WTC11 (cell line): Measurements from ENCODE around the gene ATP5F1A. TPM values are rescaled to one million over a fixed set of nuclear protein-coding genes. Genes with fewer than 3 reads are reported as not detected.

Experiments used
- ATAC-seq: fragments of 200-7000 bp; cut with Tn5 transposase; 2 replicates; pipeline ENCODE4 v1.10.0; 2021; ENCODE audit warnings: mild to moderate bottlenecking, moderate library complexity
- CTCF ChIA-PET: fragments of 300-600 bp; sonication (Branson Sonifier 250); formaldehyde crosslinking; loops from one replicate; lab custom pipeline; 2021; ENCODE audit warnings: antibody characterized with exemption; lab: Charles Lee
- POLR2A ChIA-PET: fragments of 350-600 bp; sonication (Branson Sonifier 250); formaldehyde crosslinking; loops from one replicate; lab custom pipeline; 2021; ENCODE audit warnings: antibody characterized with exemption; lab: Charles Lee
- DNase-seq: peaks from one replicate; pipeline ENCODE4 v3.0.0; 2021; ENCODE audit warnings: low spot score
- H3K27ac Mint-ChIP-seq: 2 replicates; pipeline ENCODE4 v1.8.0; 2021; ENCODE audit warnings: mixed read lengths
- H3K27me3 Mint-ChIP-seq: 2 replicates; pipeline ENCODE4 v1.8.0; 2021; ENCODE audit warnings: low read depth, mild to moderate bottlenecking, moderate library complexity, mixed read lengths
- H3K36me3 Mint-ChIP-seq: 2 replicates; pipeline ENCODE4 v1.8.0; 2021; ENCODE audit warnings: mixed read lengths
- H3K4me1 Mint-ChIP-seq: 2 replicates; pipeline ENCODE4 v1.8.0; 2022; ENCODE audit warnings: mixed read lengths
- H3K4me3 Mint-ChIP-seq: 2 replicates; pipeline ENCODE4 v1.8.0; 2021; ENCODE audit warnings: mild to moderate bottlenecking, moderate library complexity, mixed read lengths
- H3K9me3 Mint-ChIP-seq: 2 replicates; pipeline ENCODE4 v1.8.0; 2021; ENCODE audit warnings: mixed read lengths
- ATF2 ChIP-seq: sonication (generic); formaldehyde crosslinking; IDR thresholded peaks from 2 replicates; pipeline ENCODE4 v1.8.1; 2022; ENCODE audit warnings: low read depth, missing genetic modification reagents, borderline replicate concordance
- ATF3 ChIP-seq: sonication (generic); formaldehyde crosslinking; conservative IDR thresholded peaks from 2 replicates; pipeline ENCODE4 v1.8.1; 2022; ENCODE audit warnings: mild to moderate bottlenecking, missing genetic modification reagents
- CDX4 ChIP-seq: fragments of 250-450 bp; sonication (Bioruptor Pico); IDR thresholded peaks from 2 replicates; pipeline ENCODE4 v1.9.0; 2021; ENCODE audit warnings: moderate library complexity, mild to moderate bottlenecking, inconsistent platforms, borderline replicate concordance
- CREB1 ChIP-seq: sonication (generic); formaldehyde crosslinking; IDR thresholded peaks from 2 replicates; pipeline ENCODE4 v1.8.0; 2023; ENCODE audit warnings: mild to moderate bottlenecking, missing genetic modification reagents
- E2F4 ChIP-seq: sonication (generic); formaldehyde crosslinking; IDR thresholded peaks from 2 replicates; pipeline ENCODE4 v1.8.1; 2022; ENCODE audit warnings: low read depth, mild to moderate bottlenecking, moderate library complexity, missing genetic modification reagents, borderline replicate concordance
- ESRRA ChIP-seq: sonication (generic); formaldehyde crosslinking; IDR thresholded peaks from 2 replicates; pipeline ENCODE4 v1.8.1; 2022; ENCODE audit warnings: mild to moderate bottlenecking, missing genetic modification reagents, borderline replicate concordance
- JAZF1 ChIP-seq: fragments of 250-450 bp; sonication (Bioruptor Pico); IDR thresholded peaks from 2 replicates; pipeline ENCODE4 v1.9.0; 2021; ENCODE audit warnings: moderate library complexity, mild to moderate bottlenecking, inconsistent platforms
- JUN ChIP-seq: sonication (generic); formaldehyde crosslinking; IDR thresholded peaks from 2 replicates; pipeline ENCODE4 v1.8.0; 2023; ENCODE audit warnings: mild to moderate bottlenecking, missing genetic modification reagents
- MAX ChIP-seq: sonication (generic); formaldehyde crosslinking; IDR thresholded peaks from 2 replicates; pipeline ENCODE4 v1.8.0; 2022; ENCODE audit warnings: mild to moderate bottlenecking, missing genetic modification reagents
- NR1H2 ChIP-seq: sonication (generic); formaldehyde crosslinking; IDR thresholded peaks from 2 replicates; pipeline ENCODE4 v1.9.0; 2021; ENCODE audit warnings: mild to moderate bottlenecking, moderate library complexity, missing genetic modification reagents
- RORB ChIP-seq: fragments of 250-450 bp; sonication (Bioruptor Pico); IDR thresholded peaks from 2 replicates; pipeline ENCODE4 v1.9.0; 2021; ENCODE audit warnings: mild to moderate bottlenecking
- USF2 ChIP-seq: sonication (generic); formaldehyde crosslinking; IDR thresholded peaks from 2 replicates; pipeline ENCODE4 v1.8.1; 2023; ENCODE audit warnings: mild to moderate bottlenecking, missing genetic modification reagents, moderate library complexity
- ZNF263 ChIP-seq: sonication (generic); formaldehyde crosslinking; IDR thresholded peaks from 2 replicates; pipeline ENCODE4 v1.8.1; 2022; ENCODE audit warnings: low read depth, mild to moderate bottlenecking, moderate library complexity, missing genetic modification reagents
- ZNF281 ChIP-seq: sonication (generic); formaldehyde crosslinking; IDR thresholded peaks from 2 replicates; pipeline ENCODE4 v1.8.0; 2023; ENCODE audit warnings: mild to moderate bottlenecking, missing genetic modification reagents
- ZNF416 ChIP-seq: fragments of 250-450 bp; sonication (Bioruptor Pico); IDR thresholded peaks from 2 replicates; pipeline ENCODE4 v1.9.0; 2021; ENCODE audit warnings: mild to moderate bottlenecking, inconsistent platforms
- ZNF671 ChIP-seq: fragments of 250-450 bp; sonication (Bioruptor Pico); IDR thresholded peaks from 2 replicates; pipeline ENCODE4 v1.8.0; 2021; ENCODE audit warnings: mild to moderate bottlenecking
- total RNA-seq: library from RNA; stranded (reverse); gene quantifications from 3 replicates; pipeline ENCODE4 v1.2.3, GENCODE V29; 2021

Gene ATP5F1A
- total RNA-seq, 1 experiment from 2014 or later = 825 TPM

GRCh38 chr18:46060359-46060841 is 37.7 kb downstream of the ATP5F1A start (continued):
- no peak for TF ChIP-seq USF2 (CRISPR knock-in tag)
- TF ChIP-seq JAZF1 (CRISPR knock-in tag) = no peak
- no peak for TF ChIP-seq E2F4
- TF ChIP-seq CDX4 = no peak
- TF ChIP-seq CREB1 = no peak
- no peak for TF ChIP-seq MAX (CRISPR knock-in tag)
- TF ChIP-seq ESRRA = no peak
- no peak for TF ChIP-seq ATF2
- no peak for TF ChIP-seq ZNF671 (CRISPR knock-in tag)
- no peak for TF ChIP-seq NR1H2
- TF ChIP-seq ATF3 = no peak
- TF ChIP-seq JUN = no peak

GRCh38 chr18:46055838-46056230 is 42.3 kb downstream of the ATP5F1A start:
- Mint-ChIP-seq H3K4me1 (no peaks in the 10 kb centered on the region), H3K9me3 (no peaks in the 10 kb centered on the region), H3K36me3 (no peaks in the 10 kb centered on the region), H3K27ac (no peak overlapping the region), H3K4me3 (no peak overlapping the region), H3K27me3 (no peaks in the 10 kb centered on the region)
- no peak for DNase-seq
- TF ChIP-seq MAX (CRISPR knock-in tag) = no peak
- TF ChIP-seq ZNF281 (CRISPR knock-in tag) = no peak
- no peak for TF ChIP-seq ZNF263 (CRISPR knock-in tag)
- no peak for TF ChIP-seq ZNF416 (CRISPR knock-in tag)
- TF ChIP-seq RORB (CRISPR knock-in tag) = no peak
- ChIA-PET CTCF (interaction anchor here (2.1 kb wide), 1 partner anchor 18 kb away, joined by 12 read pairs; no protein-coding TSS in a partner anchor), POLR2A (no interaction called here)
- ATAC-seq = no peak
